ENCODE results near the gene DYNC1LI1.
"Not testable (repeated sequence)": the region's sequence is repeated elsewhere in the genome, so short reads cannot be mapped to it uniquely, and the experiment has no call there.

DNA sequence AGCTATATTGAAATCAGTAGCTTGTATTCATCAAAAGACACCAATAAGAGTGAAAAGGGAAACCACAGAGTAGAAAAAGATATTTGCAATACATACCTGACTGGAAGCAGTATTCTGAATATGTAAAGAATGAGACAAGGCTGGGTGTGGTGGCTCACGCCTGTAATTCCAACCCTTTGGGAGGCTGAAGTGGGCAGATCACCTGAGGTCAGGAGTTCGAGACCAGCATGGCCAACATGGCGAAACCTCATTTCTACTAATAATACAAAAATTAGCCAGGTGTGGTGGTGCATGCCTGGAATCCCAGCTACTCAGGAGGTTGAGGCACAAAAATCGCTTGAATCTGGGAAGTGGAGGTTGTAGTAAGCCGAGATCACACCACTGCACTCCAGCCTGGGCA is 51.7 kb downstream of the DYNC1LI1 start:
- TF ChIP-seq, protein P1, sequence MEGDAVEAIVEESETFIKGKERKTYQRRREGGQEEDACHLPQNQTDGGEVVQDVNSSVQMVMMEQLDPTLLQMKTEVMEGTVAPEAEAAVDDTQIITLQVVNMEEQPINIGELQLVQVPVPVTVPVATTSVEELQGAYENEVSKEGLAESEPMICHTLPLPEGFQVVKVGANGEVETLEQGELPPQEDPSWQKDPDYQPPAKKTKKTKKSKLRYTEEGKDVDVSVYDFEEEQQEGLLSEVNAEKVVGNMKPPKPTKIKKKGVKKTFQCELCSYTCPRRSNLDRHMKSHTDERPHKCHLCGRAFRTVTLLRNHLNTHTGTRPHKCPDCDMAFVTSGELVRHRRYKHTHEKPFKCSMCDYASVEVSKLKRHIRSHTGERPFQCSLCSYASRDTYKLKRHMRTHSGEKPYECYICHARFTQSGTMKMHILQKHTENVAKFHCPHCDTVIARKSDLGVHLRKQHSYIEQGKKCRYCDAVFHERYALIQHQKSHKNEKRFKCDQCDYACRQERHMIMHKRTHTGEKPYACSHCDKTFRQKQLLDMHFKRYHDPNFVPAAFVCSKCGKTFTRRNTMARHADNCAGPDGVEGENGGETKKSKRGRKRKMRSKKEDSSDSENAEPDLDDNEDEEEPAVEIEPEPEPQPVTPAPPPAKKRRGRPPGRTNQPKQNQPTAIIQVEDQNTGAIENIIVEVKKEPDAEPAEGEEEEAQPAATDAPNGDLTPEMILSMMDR (IDR thresholded peaks at IDR 0.05) = not testable (repeated sequence)
- not testable (repeated sequence) for TF ChIP-seq NR2C2 (CRISPR knock-in tag; IDR thresholded peaks at IDR 0.05); TEAD1 (CRISPR knock-in tag; IDR thresholded peaks at IDR 0.05); ATF1 (CRISPR knock-in tag; IDR thresholded peaks at IDR 0.05); NFATC4 (CRISPR knock-in tag; IDR thresholded peaks at IDR 0.05); NR3C1 (CRISPR knock-in tag; conservative IDR thresholded peaks at IDR 0.05; ENCODE audit: low read depth); ZNF263 (CRISPR knock-in tag; IDR thresholded peaks at IDR 0.05; ENCODE audit: low read depth); NFYB (CRISPR knock-in tag; conservative IDR thresholded peaks at IDR 0.05; ENCODE audit: low read depth); CREB1 (CRISPR knock-in tag; IDR thresholded peaks at IDR 0.05); CREM (CRISPR knock-in tag; IDR thresholded peaks at IDR 0.05)
- TF ChIP-seq, protein P2, sequence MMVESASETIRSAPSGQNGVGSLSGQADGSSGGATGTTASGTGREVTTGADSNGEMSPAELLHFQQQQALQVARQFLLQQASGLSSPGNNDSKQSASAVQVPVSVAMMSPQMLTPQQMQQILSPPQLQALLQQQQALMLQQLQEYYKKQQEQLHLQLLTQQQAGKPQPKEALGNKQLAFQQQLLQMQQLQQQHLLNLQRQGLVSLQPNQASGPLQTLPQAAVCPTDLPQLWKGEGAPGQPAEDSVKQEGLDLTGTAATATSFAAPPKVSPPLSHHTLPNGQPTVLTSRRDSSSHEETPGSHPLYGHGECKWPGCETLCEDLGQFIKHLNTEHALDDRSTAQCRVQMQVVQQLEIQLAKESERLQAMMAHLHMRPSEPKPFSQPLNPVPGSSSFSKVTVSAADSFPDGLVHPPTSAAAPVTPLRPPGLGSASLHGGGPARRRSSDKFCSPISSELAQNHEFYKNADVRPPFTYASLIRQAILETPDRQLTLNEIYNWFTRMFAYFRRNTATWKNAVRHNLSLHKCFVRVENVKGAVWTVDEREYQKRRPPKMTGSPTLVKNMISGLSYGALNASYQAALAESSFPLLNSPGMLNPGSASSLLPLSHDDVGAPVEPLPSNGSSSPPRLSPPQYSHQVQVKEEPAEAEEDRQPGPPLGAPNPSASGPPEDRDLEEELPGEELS (CRISPR knock-in tag; IDR thresholded peaks at IDR 0.05) = not testable (repeated sequence)
- TF ChIP-seq, protein P3, sequence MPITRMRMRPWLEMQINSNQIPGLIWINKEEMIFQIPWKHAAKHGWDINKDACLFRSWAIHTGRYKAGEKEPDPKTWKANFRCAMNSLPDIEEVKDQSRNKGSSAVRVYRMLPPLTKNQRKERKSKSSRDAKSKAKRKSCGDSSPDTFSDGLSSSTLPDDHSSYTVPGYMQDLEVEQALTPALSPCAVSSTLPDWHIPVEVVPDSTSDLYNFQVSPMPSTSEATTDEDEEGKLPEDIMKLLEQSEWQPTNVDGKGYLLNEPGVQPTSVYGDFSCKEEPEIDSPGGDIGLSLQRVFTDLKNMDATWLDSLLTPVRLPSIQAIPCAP (CRISPR knock-in tag; IDR thresholded peaks at IDR 0.05) = not testable (repeated sequence)

Measured in WTC11 (cell line).